Measurements from ENCODE around the gene OR2B6. TPM values are rescaled to one million over a fixed set of nuclear protein-coding genes. Genes with fewer than 3 reads are reported as not detected.

Gene OR2B6
- total RNA-seq, 4 donors from 2014 or later, result not detected

DNA sequence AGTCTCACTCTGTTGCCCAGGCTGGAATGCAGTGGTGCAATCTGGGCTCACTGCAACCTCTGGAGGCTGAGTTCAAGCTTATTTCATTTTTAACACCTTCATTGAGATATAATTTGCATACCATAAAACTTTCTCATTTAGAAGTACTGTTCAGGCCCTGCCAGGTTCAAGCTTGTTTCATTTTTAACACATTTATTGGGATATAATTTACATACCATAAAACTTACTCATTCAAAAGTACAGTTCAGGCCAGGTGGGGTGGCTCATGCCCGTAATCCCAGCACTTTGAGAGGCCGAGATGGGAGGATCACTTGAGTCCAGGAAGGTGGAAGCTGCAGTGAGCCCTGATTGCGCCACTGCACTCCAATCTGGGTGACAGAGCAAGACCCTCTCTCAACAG is 5.5 kb downstream of the OR2B6 start:
- TF ChIP-seq, protein P1, sequence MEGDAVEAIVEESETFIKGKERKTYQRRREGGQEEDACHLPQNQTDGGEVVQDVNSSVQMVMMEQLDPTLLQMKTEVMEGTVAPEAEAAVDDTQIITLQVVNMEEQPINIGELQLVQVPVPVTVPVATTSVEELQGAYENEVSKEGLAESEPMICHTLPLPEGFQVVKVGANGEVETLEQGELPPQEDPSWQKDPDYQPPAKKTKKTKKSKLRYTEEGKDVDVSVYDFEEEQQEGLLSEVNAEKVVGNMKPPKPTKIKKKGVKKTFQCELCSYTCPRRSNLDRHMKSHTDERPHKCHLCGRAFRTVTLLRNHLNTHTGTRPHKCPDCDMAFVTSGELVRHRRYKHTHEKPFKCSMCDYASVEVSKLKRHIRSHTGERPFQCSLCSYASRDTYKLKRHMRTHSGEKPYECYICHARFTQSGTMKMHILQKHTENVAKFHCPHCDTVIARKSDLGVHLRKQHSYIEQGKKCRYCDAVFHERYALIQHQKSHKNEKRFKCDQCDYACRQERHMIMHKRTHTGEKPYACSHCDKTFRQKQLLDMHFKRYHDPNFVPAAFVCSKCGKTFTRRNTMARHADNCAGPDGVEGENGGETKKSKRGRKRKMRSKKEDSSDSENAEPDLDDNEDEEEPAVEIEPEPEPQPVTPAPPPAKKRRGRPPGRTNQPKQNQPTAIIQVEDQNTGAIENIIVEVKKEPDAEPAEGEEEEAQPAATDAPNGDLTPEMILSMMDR (IDR thresholded peaks at IDR 0.05), result no peak
- TF ChIP-seq POLR2A (IDR thresholded peaks at IDR 0.05), result no peak
- Histone ChIP-seq H3K9me3 (no peaks in the 10 kb centered on the region), H3K4me3 (no peak overlapping the region), H3K27ac (no peak overlapping the region), H3K27me3 (no peaks in the 10 kb centered on the region), H3K36me3 (no peaks in the 10 kb centered on the region), H3K4me1 (no peaks in the 10 kb centered on the region)
- DNase-seq, result no peak
- intact Hi-C loops (cut with DNase I), result no loop called here
- 51 to 74% methylated on average over 3 of the region's 3 CpGs for WGBS, 2 donors

DNA sequence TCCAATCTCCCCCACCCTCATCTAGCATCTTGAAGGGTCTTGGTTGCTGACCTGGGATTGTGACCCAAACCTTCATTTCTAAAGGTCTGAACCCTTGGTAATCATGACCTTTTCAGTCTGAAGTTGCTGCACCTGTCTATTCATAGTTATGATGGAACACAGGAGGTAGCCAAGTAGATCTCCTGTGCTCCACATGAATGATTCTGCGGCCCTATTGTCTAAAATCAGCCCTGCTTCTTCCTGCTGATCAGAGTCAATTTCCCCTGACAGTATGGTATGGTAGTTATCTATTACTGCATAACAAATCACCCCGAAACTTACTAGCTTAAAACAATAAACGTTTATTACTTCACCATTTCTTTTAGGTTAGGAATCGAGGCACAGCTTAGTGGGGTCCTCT is 9.0 kb downstream of the OR2B6 start:
- Histone ChIP-seq H3K4me1 (no peaks in the 10 kb centered on the region), H3K36me3 (no peaks in the 10 kb centered on the region), H3K27me3 (peaks cover 0 to 3% (median 0%) of the 10 kb centered on the region in 4 donors), H3K9me3 (no peaks in the 10 kb centered on the region), H3K27ac (no peak overlapping the region), H3K4me3 (no peak overlapping the region)
- intact Hi-C loops (cut with DNase I), result no loop called here
- 78 to 86% methylated on average over 4 of the region's 4 CpGs for WGBS, 2 donors
- DNase-seq, result no peak
- TF ChIP-seq, protein P1 (IDR thresholded peaks at IDR 0.05), result no peak
- no peak for TF ChIP-seq POLR2A (IDR thresholded peaks at IDR 0.05)

DNA sequence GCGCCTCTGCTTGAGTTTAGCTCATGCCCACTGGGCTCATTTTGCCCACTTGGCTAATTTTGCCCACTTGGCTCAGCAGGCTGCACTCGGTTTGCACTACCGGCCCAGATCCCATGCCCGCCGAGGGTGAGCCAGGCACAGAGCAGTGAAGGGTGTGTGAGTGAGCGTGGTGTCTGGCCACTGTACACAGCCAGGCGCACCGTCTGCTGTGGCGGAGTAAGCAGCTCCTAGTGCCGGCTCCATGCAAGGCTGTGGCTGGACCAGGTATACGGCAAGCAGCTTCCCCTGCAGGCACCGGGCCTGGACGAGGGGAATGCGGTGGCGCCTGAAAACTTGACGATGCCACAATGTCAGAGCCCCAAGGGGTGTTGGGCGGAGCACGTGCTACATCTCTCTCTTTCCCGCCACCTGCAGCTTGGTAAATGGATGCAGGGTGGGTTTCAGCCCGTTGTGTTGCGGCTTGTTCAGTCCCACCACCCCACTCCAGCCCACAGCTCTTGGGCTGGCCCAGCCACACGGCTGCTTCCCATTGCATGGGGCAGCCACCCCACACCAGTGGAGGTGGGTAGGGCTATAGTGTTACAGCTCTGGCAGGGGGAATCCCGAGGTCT is 9.9 kb downstream of the OR2B6 start:
- TF ChIP-seq POLR2A (IDR thresholded peaks at IDR 0.05), result no peak
- TF ChIP-seq, protein P1 (IDR thresholded peaks at IDR 0.05), result no peak

DNA sequence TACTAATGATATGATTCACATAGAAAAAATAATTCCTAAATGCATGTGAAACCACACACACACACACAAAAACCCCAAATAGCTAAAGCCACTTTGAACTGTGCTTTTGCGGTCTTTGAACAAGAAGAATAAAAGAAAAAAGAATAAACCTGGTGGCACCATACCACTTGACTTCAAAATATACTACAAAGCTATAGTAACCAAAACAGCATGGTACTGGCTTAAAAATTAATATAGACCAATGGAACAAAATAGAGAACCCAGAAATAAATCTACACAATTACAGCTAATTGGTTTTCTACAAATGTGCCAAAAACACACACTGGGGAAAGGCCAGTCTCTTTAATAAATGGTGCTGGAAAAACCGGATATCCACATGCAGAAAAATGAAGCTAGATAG is 13.4 kb downstream of the OR2B6 start:
- Histone ChIP-seq H3K4me3 (no peak overlapping the region), H3K36me3 (no peaks in the 10 kb centered on the region), H3K9me3 (peaks cover 0 to 4% (median 0%) of the 10 kb centered on the region in 3 donors), H3K27me3 (peaks cover 0 to 3% (median 0%) of the 10 kb centered on the region in 4 donors), H3K4me1 (no peaks in the 10 kb centered on the region), H3K27ac (no peak overlapping the region)
- 89 to 90% methylated on average over 2 of the region's 2 CpGs for WGBS, 2 donors
- intact Hi-C loops (cut with DNase I), result no loop called here
- no peak for TF ChIP-seq POLR2A (IDR thresholded peaks at IDR 0.05)
- TF ChIP-seq, protein P1 (IDR thresholded peaks at IDR 0.05), result no peak
- no peak for DNase-seq

More for the DNA sequence above, 9.9 kb downstream of the OR2B6 start:
- DNase-seq, result no peak
- H3K4me1 ChIP-seq, result no peaks in the 10 kb centered on the region
- H3K4me3 ChIP-seq, result no peak overlapping the region
- 95 to 100% methylated on average over 1 to 9 of the region's 23 CpGs for WGBS, 2 donors
- intact Hi-C loops (cut with DNase I), result no loop called here
- H3K36me3 ChIP-seq, result no peaks in the 10 kb centered on the region
- H3K9me3 ChIP-seq, result peaks cover 0 to 4% (median 0%) of the 10 kb centered on the region in 3 donors
- peaks cover 0 to 3% (median 0%) of the 10 kb centered on the region in 4 donors for H3K27me3 ChIP-seq
- H3K27ac ChIP-seq, result no peak overlapping the region

DNA sequence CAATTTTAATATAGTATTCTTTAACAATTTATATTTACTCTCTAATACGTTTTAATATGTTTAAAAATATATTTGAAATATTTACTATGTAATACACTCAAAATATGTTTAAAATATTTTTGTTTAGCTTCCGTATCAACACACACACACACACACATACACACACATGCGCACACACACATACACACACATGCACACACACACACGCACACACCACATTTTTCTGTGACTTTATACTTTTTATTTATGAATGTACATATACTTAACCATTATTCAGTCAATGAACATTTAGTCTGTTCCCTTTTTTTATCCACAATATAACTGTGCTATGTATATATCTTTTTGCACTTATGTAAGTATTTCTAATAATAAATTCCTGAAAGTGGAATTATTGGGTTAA is 15.7 kb downstream of the OR2B6 start:
- no peak overlapping the region for H3K4me3 ChIP-seq
- DNase-seq, result no peak
- intact Hi-C loops (cut with DNase I), result no loop called here
- H3K27me3 ChIP-seq, result peaks cover 0 to 3% (median 0%) of the 10 kb centered on the region in 4 donors
- TF ChIP-seq, protein P1 (IDR thresholded peaks at IDR 0.05), result no peak
- TF ChIP-seq POLR2A (IDR thresholded peaks at IDR 0.05), result no peak
- H3K36me3 ChIP-seq, result no peaks in the 10 kb centered on the region
- no peak overlapping the region for H3K27ac ChIP-seq
- no peaks in the 10 kb centered on the region for H3K4me1 ChIP-seq
- WGBS, 2 donors, result 79 to 86% methylated on average over 4 of the region's 4 CpGs
- H3K9me3 ChIP-seq, result peaks cover 0 to 4% (median 0%) of the 10 kb centered on the region in 3 donors

Measured in esophagus squamous epithelium (tissue), 5 donors.